Immature natural killer cell (primary cell): ENCODE data around the gene PLET1. TPM values are rescaled to one million over a fixed set of nuclear protein-coding genes. Genes with fewer than 3 reads are reported as not detected.

Source experiments
- DNase-seq, 3 donors: peaks; one replicate each; pipeline ENCODE4 v3.0.0; 2022; ENCODE audit warnings: mixed read lengths in 1 of 3
- H3K27ac Mint-ChIP-seq, 6 donors: one replicate each; pipeline ENCODE4 v1.8.0; 2020; ENCODE audit warnings: mixed read lengths in 6 of 6, mild to moderate bottlenecking in 5 of 6, inconsistent platforms in 4 of 6, moderate library complexity in 3 of 6
- H3K27me3 Mint-ChIP-seq, 3 donors: one replicate each; pipeline ENCODE4 v1.8.0; 2020 to 2021; ENCODE audit warnings: low read depth in 3 of 3, mild to moderate bottlenecking in 3 of 3, mixed read lengths in 3 of 3, moderate library complexity in 3 of 3, inconsistent platforms in 1 of 3
- H3K36me3 Mint-ChIP-seq, 3 donors: one replicate each; pipeline ENCODE4 v1.8.0; 2020; ENCODE audit warnings: mixed read lengths in 3 of 3, inconsistent platforms in 2 of 3, mild to moderate bottlenecking in 2 of 3
- H3K4me1 Mint-ChIP-seq, 2 donors: one replicate each; pipeline ENCODE4 v1.8.0; 2020; ENCODE audit warnings: inconsistent platforms in 2 of 2, mild to moderate bottlenecking in 2 of 2, mixed read lengths in 2 of 2, moderate library complexity in 1 of 2
- H3K4me3 Mint-ChIP-seq, 5 donors: one replicate each; pipeline ENCODE4 v1.8.0; 2020; ENCODE audit warnings: mild to moderate bottlenecking in 5 of 5, mixed read lengths in 5 of 5, inconsistent platforms in 3 of 5, moderate library complexity in 3 of 5
- H3K9me3 Mint-ChIP-seq, 6 donors: one replicate each; pipeline ENCODE4 v1.8.0; 2020; ENCODE audit warnings: mild to moderate bottlenecking in 6 of 6, mixed read lengths in 6 of 6, inconsistent platforms in 4 of 6, moderate library complexity in 3 of 6
- polyA plus RNA-seq, 3 donors: library from polyadenylated mRNA; unstranded; fragments of 300-500 nt; fragmentation: Illumina TruSeq; gene quantifications; one replicate each; pipeline ENCODE4 v1.2.3, GENCODE V29; 2021

Gene PLET1
- polyA plus RNA-seq, 3 donors from 2014 or later, result not detected

GRCh38 chr11:112293614-112294013 lies 33.0 kb upstream of the PLET1 start:
- H3K4me3 Mint-ChIP-seq, result no peak overlapping the region
- DNase-seq, result no peak
- H3K27ac Mint-ChIP-seq, result no peak overlapping the region
- peaks cover 0 to 5% (median 3%) of the 10 kb centered on the region in 3 donors for H3K36me3 Mint-ChIP-seq
- peaks cover 22 to 36% of the 10 kb centered on the region in 2 donors for H3K4me1 Mint-ChIP-seq
- no peaks in the 10 kb centered on the region for H3K9me3 Mint-ChIP-seq
- H3K27me3 Mint-ChIP-seq, result peaks cover 3 to 5% (median 4%) of the 10 kb centered on the region in 3 donors

GRCh38 chr11:112292785-112293407 lies 32.2 kb upstream of the PLET1 start:
- no peaks in the 10 kb centered on the region for H3K9me3 Mint-ChIP-seq
- peaks cover 18 to 29% of the 10 kb centered on the region in 2 donors for H3K4me1 Mint-ChIP-seq
- no peak for DNase-seq
- H3K36me3 Mint-ChIP-seq, result peaks cover 0 to 11% (median 3%) of the 10 kb centered on the region in 3 donors
- no peak overlapping the region for H3K27ac Mint-ChIP-seq
- H3K4me3 Mint-ChIP-seq, result no peak overlapping the region
- H3K27me3 Mint-ChIP-seq, result peaks cover 4 to 6% (median 5%) of the 10 kb centered on the region in 3 donors

- Mint-ChIP-seq H3K36me3 (peaks cover 0 to 11% (median 3%) of the 10 kb centered on the region in 3 donors), H3K27ac (peak overlapping the region in 1 of 6 donors; percentile 42), H3K27me3 (peaks cover 4 to 6% (median 5%) of the 10 kb centered on the region in 3 donors), H3K9me3 (no peaks in the 10 kb centered on the region), H3K4me3 (no peak overlapping the region), H3K4me1 (peaks cover 12 to 22% of the 10 kb centered on the region in 2 donors)
- DNase-seq, result no peak
Observed at GRCh38 chr11:112292188-112292587, 31.5 kb upstream of the PLET1 start.

- peaks cover 0 to 11% (median 3%) of the 10 kb centered on the region in 3 donors for H3K36me3 Mint-ChIP-seq
- H3K27me3 Mint-ChIP-seq, result peaks cover 5 to 6% (median 6%) of the 10 kb centered on the region in 3 donors
- no peak for DNase-seq
- H3K4me3 Mint-ChIP-seq, result peak overlapping the region in 1 of 5 donors; percentile 10
- peak overlapping the region in 1 of 6 donors; percentile 33 for H3K27ac Mint-ChIP-seq
- H3K4me1 Mint-ChIP-seq, result peaks cover 8 to 16% of the 10 kb centered on the region in 2 donors
- no peaks in the 10 kb centered on the region for H3K9me3 Mint-ChIP-seq
Observed at GRCh38 chr11:112291191-112291590, 30.5 kb upstream of the PLET1 start.

- Mint-ChIP-seq H3K27ac (peak overlapping the region in 1 of 6 donors; percentile 11), H3K4me3 (peak overlapping the region; percentile 63 to 75 (median 67)), H3K9me3 (no peaks in the 10 kb centered on the region), H3K4me1 (peaks cover 8 to 16% of the 10 kb centered on the region in 2 donors), H3K27me3 (peaks cover 5 to 8% (median 6%) of the 10 kb centered on the region in 3 donors), H3K36me3 (peaks cover 0 to 13% (median 0%) of the 10 kb centered on the region in 3 donors)
- no peak for DNase-seq
Observed at GRCh38 chr11:112290493-112290850, 29.8 kb upstream of the PLET1 start.

GRCh38 chr11:112289588-112290492 lies 29.2 kb upstream of the PLET1 start:
- Mint-ChIP-seq H3K4me3 (peak overlapping the region; percentile 65 to 75 (median 71)), H3K36me3 (peaks cover 0 to 9% (median 0%) of the 10 kb centered on the region in 3 donors), H3K27ac (peak overlapping the region in 1 of 6 donors; percentile 11), H3K4me1 (peaks cover 8 to 16% of the 10 kb centered on the region in 2 donors), H3K27me3 (peaks cover 5 to 8% (median 6%) of the 10 kb centered on the region in 3 donors), H3K9me3 (no peaks in the 10 kb centered on the region)
- peak; percentile 72 to 76 (median 73) for DNase-seq

GRCh38 chr11:112288021-112288420 lies 27.4 kb upstream of the PLET1 start:
- Mint-ChIP-seq H3K9me3 (no peaks in the 10 kb centered on the region), H3K4me1 (peaks cover 8 to 16% of the 10 kb centered on the region in 2 donors), H3K27ac (no peak overlapping the region), H3K4me3 (peak overlapping the region in 1 of 5 donors; percentile 77), H3K36me3 (peaks cover 0 to 9% (median 0%) of the 10 kb centered on the region in 3 donors), H3K27me3 (peaks cover 5 to 8% (median 5%) of the 10 kb centered on the region in 3 donors)
- DNase-seq, result no peak

GRCh38 chr11:112285841-112286311 lies 25.2 kb upstream of the PLET1 start:
- Mint-ChIP-seq H3K4me3 (no peak overlapping the region), H3K4me1 (peaks cover 8 to 16% of the 10 kb centered on the region in 2 donors), H3K36me3 (peaks cover 0 to 9% (median 0%) of the 10 kb centered on the region in 3 donors), H3K27ac (no peak overlapping the region), H3K9me3 (no peaks in the 10 kb centered on the region), H3K27me3 (peaks cover 4 to 6% (median 5%) of the 10 kb centered on the region in 3 donors)
- no peak for DNase-seq

- no peaks in the 10 kb centered on the region for H3K9me3 Mint-ChIP-seq
- H3K27me3 Mint-ChIP-seq, result peaks cover 3 to 10% (median 6%) of the 10 kb centered on the region in 3 donors
- peaks cover 7 to 11% of the 10 kb centered on the region in 2 donors for H3K4me1 Mint-ChIP-seq
- peak overlapping the region in 2 of 6 donors; percentile 43 to 84 for H3K27ac Mint-ChIP-seq
- peaks cover 0 to 3% (median 0%) of the 10 kb centered on the region in 3 donors for H3K36me3 Mint-ChIP-seq
- peak overlapping the region; percentile 2 to 50 (median 20) for H3K4me3 Mint-ChIP-seq
- no peak for DNase-seq
Observed at GRCh38 chr11:112281726-112282125, 21.1 kb upstream of the PLET1 start.

- Mint-ChIP-seq H3K4me3 (peak overlapping the region; percentile 91 to 97 (median 96)), H3K27ac (peak overlapping the region; percentile 77 to 88 (median 86)), H3K27me3 (peaks cover 2 to 8% (median 7%) of the 10 kb centered on the region in 3 donors), H3K4me1 (peaks cover 7 to 11% of the 10 kb centered on the region in 2 donors), H3K36me3 (peaks cover 0 to 4% (median 0%) of the 10 kb centered on the region in 3 donors), H3K9me3 (no peaks in the 10 kb centered on the region)
- peak; percentile 74 to 81 (median 78) for DNase-seq
Observed at GRCh38 chr11:112280268-112281126, 19.8 kb upstream of the PLET1 start.

GRCh38 chr11:112279901-112280267 lies 19.2 kb upstream of the PLET1 start:
- Mint-ChIP-seq H3K9me3 (no peaks in the 10 kb centered on the region), H3K36me3 (peaks cover 0 to 3% (median 0%) of the 10 kb centered on the region in 3 donors), H3K4me3 (peak overlapping the region; percentile 91 to 97 (median 96)), H3K4me1 (peaks cover 7 to 11% of the 10 kb centered on the region in 2 donors), H3K27me3 (peaks cover 2 to 8% (median 7%) of the 10 kb centered on the region in 3 donors), H3K27ac (peak overlapping the region in 3 of 6 donors; percentile 77 to 87 (median 79))
- peak; percentile 67 to 74 (median 71) for DNase-seq

GRCh38 chr11:112278803-112279202 lies 18.1 kb upstream of the PLET1 start:
- H3K4me3 Mint-ChIP-seq, result no peak overlapping the region

GRCh38 chr11:112277941-112278340 lies 17.3 kb upstream of the PLET1 start:
- no peak for DNase-seq
- peaks cover 0 to 3% (median 0%) of the 10 kb centered on the region in 3 donors for H3K36me3 Mint-ChIP-seq
- no peak overlapping the region for H3K27ac Mint-ChIP-seq
- H3K4me3 Mint-ChIP-seq, result no peak overlapping the region
- H3K4me1 Mint-ChIP-seq, result peaks cover 7 to 11% of the 10 kb centered on the region in 2 donors
- H3K27me3 Mint-ChIP-seq, result peaks cover 2 to 7% (median 6%) of the 10 kb centered on the region in 3 donors
- H3K9me3 Mint-ChIP-seq, result no peaks in the 10 kb centered on the region

More at GRCh38 chr11:112278803-112279202, 18.1 kb upstream of the PLET1 start:
- H3K9me3 Mint-ChIP-seq, result no peaks in the 10 kb centered on the region
- H3K27ac Mint-ChIP-seq, result no peak overlapping the region
- H3K27me3 Mint-ChIP-seq, result peaks cover 2 to 8% (median 7%) of the 10 kb centered on the region in 3 donors
- peaks cover 0 to 3% (median 0%) of the 10 kb centered on the region in 3 donors for H3K36me3 Mint-ChIP-seq
- DNase-seq, result no peak
- H3K4me1 Mint-ChIP-seq, result peaks cover 7 to 11% of the 10 kb centered on the region in 2 donors
